Measurements from ENCODE around the gene OR8B8.
A peak's percentile ranks its signal among the peaks of the same experiment; 100 is the strongest.
"Not testable (repeated sequence)": the region's sequence is repeated elsewhere in the genome, so short reads cannot be mapped to it uniquely, and the experiment has no call there.

Gene OR8B8

DNA sequence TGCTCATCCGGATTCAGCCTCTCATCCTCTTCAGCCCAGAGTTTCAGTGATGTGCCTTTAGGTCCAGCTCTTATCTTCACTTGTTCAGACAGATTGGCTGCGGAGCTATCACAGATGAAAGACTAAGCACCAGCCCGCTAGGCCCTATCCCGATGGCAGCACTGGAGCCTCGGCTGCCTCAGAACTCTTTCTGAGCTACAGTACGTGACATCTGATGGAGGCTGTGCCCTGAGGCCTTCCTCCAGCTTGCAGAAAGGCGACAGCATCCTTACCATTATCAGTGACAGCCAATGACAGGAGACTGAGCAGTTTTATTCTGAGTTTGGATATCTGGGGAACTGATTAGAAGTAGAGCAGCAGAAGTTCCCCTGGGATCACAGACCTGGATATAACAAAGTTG is 4.0 kb downstream of the OR8B8 start:
- DNase-seq (ENCODE audit: low read depth in 3 of 3): no peak

DNA sequence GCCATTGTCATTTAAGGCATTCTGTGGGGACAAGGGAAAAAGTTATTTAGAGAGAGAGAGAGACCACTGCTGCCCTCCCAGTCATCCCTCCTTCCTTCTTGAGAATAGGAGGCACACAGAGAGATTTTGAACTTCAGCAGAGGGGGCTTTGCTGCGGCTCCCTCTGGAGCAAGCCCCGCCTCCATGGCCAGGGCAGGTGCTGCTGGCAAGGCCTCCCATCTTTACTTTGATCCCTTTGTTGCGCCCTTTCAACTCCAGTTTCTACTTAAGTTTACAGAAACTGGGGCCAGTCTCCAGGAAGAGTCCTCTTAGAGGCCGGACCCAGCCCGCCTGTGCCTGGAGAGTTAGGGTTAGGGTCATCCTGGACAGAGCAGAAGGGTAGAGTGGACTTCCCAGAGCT is 4.4 kb downstream of the OR8B8 start:
- DNase-seq (ENCODE audit: low read depth in 3 of 3): no peak

DNA sequence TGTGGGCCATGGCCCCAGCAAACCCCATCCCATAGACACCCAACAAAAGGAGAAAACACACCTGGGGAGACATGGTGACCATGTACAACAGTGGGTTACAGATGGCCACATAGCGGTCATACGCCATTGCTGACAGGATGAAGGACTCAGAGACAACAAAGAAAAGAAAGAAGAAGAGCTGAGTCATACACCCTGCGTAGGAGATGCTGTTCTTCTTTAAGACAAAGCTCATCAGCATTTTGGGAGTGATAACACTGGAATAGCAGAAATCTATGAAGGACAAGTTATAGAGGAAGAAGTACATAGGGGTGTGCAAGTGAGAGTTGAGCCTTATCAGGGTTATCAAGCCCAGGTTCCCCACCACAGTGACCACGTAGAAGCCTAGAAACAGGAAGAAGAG is 4.9 kb downstream of the OR8B8 start:
- DNase-seq (ENCODE audit: low read depth in 3 of 3): no peak

DNA sequence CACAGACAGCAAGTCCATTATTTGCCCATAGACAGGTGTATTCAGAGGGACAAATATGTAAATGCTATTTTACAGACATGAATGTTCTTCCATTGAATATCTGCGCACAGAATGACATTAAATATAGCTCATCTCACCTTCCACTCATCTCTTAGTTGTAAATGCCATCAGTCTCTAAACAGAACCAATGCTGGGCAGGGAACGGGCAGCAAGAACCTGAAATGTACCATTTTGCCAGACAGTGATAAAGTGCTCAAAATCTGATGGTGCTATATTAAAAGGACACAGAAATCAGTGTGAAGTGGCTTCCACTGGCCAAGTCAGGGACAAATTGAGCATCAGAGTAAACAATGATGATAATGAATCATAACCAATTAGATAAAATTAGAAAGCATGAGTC is 10.8 kb downstream of the OR8B8 start:
- DNase-seq (ENCODE audit: low read depth in 3 of 3): no peak

DNA sequence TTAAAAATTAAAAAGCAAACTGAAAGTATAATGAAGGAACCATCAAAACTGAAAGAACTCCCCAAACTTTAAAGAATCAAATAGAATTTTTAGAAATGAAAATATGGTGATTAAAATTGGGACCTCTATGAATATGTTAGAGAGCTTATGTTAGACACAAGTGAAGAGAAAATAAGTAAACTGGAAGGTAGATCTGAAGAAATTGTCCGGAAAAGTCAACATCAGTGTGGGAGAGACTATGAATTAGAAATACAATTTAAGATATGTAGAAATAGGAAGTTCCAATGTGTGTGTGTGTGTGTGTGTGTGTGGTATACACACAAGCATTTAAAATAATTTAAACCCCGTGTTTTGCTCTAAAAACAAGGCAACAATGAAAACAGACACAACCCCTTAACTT is 15.9 kb downstream of the OR8B8 start:
- DNase-seq (ENCODE audit: low read depth in 3 of 3): no peak

DNA sequence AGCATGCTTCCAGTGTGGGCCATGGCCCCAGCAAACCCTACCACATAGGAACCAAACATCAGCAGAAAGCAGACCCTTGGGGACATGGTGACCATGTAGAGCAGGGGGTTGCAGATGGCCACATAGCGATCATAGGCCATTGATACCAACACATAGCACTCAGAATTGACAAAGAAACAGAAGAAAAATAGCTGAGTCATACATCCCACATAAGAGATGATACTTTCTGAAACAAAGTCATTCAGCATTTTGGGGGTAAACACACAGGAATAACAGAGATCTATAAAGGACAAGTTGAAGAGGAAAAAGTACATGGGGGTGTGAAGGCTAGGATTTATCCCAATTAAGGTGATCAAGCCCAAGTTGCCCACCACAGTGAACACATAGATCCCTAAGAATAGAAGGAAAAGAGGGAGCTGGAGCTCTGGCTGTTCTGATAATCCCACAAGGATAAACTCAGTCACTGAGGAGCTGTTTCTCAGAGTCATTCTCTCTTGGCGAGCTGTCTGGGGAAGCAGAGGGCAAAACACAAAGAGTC is 21.0 kb downstream of the OR8B8 start, which contains the start of gene OR8B4:
OR8B4 (minus strand) TSS at position 488 of the 538 bp plus-strand sequence; CDS start at position 488, 0 bp downstream.
- DNase-seq (ENCODE audit: low read depth in 3 of 3): no peak

DNA sequence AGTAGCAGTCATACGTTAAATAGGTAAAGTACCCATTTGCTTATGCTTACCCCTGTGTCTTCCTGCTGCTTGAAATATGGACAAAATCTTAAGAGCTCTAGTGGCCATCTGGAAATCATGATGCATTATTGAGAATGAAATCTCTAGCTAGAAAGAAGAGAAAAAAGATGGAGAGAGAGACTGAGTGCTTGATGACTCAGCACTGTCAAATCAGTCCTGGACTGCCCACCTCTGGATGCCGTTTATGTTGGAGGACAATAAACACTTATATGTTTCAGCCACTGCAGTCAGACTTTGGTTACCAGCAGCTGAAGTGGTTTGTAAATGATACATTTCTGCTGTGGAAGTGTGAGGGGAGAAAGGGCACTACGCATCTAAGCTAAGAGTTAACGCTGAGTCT is 24.5 kb downstream of the OR8B8 start:
- DNase-seq (ENCODE audit: low read depth in 3 of 3): no peak

DNA sequence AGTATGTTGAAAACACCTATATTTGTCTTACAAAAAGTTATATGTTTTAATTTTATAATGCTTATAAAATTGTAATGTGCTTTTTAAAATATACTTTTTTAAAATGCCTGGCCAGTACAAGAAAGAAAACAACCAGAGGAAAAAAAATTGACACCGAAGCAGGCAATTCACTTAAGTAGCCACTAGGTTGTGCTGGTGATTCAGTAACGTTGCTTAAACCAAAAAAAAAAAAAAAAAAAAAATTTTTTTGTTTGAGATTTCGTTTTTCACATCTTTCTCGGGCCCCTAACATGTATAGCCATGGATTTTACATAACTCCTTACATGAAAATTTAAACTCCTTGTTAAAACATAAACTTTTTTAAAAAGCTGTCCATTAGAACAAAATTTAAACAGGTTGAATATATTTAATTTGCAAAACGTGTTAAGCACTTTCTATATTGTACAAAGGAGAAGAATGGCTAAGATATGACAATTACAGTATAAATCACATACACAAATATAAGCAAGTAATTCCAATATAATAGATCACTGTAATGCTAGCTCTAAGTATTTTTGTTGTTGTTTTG is 30.1 kb downstream of the OR8B8 start:
- no peak for DNase-seq (ENCODE audit: low read depth in 3 of 3)

DNA sequence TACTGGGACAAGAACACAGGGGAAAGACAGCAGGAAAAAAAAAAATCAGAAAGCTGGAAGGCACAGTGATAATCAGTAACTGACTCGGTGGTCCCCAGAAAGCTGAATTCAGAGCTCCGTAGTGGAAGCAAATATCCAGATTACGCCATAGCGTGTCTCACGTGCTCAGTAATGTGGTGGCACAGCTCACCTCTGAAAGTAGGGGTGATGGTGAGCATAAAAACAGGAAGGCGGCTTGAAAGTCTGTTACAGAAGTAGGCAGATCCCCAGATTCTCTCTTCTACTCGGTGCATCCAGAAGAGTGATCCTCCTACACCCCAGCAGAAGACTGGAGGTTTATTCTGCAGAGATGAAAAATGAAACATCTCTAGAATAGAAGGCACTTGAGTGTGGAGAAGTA is 35.6 kb downstream of the OR8B8 start:
- DNase-seq (ENCODE audit: low read depth in 3 of 3): no peak

DNA sequence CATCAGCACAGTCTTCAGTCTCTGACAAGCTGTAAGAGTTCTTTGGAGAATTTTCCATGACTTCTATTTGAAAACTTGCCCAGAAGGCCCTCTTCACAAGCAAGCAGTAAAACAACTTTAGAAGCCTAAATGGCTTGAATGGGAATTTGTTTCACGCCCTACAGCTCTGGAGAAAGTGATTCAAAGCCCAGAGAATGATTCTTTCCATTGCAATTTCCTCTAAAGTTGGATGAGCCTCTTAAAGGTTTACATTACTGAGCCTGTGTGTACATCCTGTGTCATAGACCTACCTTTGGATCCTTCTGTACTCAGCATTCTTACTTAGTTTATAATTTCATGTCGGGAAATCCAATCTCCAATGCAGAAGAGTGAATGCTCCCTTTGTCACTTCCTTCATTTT is 39.9 kb downstream of the OR8B8 start:
- DNase-seq (ENCODE audit: low read depth in 3 of 3): no peak

DNA sequence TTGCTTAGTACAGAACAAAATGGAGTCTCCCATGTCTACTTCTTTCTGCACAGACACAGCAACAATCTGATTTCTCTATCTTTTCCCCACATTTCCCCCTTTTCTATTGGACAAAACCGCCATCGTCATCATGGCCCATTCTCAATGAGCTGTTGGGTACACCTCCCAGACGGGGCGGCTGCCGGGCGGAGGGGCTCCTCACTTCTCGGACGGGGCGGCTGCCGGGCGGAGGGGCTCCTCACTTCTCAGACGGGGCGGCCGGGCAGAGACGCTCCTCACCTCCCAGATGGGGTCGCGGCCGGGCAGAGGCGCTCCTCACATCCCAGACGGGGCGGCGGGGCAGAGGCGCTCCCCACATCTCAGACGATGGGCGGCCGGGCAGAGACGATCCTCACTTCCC is 42.3 kb downstream of the OR8B8 start:
- not testable (repeated sequence) for DNase-seq (ENCODE audit: low read depth in 3 of 3)

DNA sequence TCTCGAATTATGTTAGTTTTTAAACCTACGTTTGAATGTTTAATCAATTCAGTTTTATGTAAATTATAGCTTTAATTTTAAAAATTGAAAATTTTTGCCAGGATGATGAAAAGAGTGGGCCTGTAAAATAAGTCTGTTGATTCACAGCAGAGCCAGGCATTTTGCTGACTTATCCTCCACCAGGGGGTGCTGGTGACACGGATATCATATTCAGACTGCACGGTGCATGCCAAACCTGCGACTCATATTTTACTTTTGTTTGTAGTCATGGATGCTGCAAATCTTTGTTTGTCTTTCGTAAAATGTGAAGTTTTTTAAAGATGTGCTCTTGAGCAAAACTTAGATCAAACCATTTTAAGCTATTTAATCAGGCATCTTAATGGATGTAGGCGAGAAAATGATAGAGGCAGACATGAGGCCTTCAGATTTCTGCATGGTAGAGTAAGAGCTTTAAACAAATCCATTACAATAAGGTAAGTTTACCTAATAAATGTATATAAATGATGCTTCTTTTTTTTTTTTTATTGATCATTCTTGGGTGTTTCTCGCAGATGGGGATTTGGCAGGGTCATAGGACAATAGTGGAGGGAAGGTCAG is 43.1 kb downstream of the OR8B8 start:
- DNase-seq (ENCODE audit: low read depth in 3 of 3): peak; percentile 32 to 53 (median 32)

DNA sequence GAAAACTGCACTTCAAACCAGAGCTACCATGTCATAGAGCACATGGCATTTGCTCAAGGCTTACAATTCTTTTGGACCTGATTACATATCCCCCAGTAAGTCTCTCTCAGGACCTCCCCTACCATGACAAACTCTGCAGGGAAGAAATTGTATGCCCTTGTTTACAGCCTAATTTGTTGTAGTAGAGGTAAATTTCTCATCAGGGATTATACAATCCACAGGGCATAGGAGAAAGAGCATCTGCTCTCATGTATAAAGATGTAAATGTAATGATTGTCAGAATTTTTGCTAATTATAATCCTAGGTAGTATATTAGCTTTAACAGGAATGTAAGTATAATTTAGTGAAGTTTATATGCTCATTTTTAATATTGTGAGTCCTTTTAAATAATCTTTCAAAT is 46.6 kb downstream of the OR8B8 start, which contains the start of gene OR8B3:
OR8B3 (minus strand) TSS at position 101 of the 400 bp plus-strand sequence. CDS start 1,673 bp downstream, outside the sequence.
- no peak for DNase-seq (ENCODE audit: low read depth in 3 of 3)

DNA sequence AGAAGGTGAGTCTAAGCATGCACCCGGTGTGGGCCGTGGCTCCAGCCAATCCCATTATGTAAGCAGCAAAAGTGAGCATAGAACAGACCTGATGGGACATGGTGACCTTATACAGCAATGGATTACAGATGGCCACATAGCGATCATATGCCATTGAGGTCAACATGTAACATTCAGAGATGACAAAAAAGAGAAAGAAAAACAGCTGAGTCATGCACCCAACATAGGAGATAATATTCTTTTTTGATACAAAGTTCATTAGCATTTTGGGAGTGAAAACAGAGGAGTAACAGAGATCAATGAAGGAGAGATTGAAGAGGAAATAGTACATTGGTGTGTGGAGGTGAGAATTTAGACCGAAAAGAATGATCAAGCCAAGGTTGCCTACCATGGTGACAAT is 48.6 kb downstream of the OR8B8 start:
- not testable (repeated sequence) for DNase-seq (ENCODE audit: low read depth in 3 of 3)

DNA sequence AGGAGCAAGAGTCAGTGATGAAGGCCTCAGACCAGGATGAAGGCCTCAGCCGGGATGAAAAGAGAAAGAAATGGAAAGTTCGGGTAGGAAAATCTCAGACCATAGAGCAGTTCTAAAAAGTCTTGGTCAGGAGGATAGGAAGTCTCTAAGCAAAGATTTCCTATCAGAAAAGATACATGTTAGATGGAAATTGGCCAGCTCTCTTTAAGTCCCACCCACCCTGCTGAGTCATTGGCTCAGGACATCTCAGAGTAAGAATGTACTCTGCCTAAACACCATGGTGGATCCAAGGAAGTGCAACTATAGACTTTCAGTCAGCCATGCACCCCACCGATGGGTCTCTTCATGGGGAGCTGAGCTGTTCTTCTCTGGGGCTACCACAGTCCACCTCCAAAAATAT is 51.1 kb downstream of the OR8B8 start:
- no peak for DNase-seq (ENCODE audit: low read depth in 3 of 3)
